HG02610 (cell line): ENCODE data around the gene STPG2.

Source experiments
- ATAC-seq: cut with Tn5 transposase; IDR thresholded peaks from one replicate; pipeline ENCODE4 v1.9.1; 2021; ENCODE audit warnings: mild to moderate bottlenecking, moderate library complexity; ENCODE audit not compliant: unreplicated experiment

STPG2 gene

DNA sequence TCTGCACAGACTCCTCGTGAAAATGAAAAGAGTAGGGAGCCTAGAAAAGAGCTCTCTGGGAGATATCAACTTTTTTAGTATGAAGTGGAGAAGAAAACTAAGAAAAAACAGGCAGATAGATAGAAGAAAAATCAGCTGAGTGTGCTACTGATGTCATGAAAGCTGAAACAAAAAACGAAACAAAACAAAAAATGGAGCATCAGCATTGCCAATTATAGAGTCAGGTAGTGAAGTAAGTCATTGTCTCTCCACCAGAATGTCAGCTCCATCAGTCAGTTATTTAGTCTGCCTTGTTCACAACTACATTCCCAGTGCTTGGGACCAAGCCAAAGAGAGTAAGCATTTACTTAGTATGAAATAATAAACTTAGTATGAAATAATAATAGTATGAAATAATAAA lies 595.1 kb downstream of the STPG2 start:
- peak; percentile 32 for ATAC-seq

DNA sequence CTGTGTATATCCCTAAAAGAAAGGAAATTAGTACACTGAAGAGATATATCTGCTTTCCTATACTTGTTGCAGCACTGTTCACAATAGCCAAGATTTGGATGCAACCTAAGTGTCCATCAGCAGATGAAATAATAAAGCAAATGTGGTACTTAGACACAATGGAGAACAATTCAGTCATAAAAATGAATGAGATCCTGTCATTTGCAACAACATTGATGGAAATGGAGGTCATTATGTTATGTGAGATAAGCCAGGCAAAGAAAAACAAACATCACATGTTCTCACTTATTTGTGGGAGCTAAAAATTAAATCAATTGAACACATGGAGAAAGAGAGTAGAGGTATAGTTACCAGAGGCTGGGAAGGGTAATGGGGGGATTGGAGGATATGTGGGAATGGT lies 611.9 kb downstream of the STPG2 start:
- ATAC-seq, result no peak

DNA sequence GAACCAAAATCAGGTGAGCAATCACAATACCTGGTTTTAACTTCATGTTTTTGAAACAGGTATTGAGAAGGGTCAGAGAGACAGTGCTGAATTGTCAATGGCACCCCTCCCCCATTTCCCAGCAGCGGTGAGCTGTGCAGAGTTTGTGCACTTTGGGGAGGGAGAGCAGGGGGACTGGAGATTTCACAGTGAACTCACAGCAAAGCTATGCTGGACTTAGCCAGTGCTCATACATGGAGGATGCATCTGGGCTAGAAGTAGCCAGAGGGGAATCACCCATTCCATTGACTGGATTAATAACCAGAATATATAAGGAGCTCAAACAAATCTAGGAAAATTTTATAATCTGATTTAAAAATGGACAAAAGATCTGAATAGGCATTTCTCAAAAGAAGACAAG lies 612.6 kb downstream of the STPG2 start:
- ATAC-seq, result no peak

DNA sequence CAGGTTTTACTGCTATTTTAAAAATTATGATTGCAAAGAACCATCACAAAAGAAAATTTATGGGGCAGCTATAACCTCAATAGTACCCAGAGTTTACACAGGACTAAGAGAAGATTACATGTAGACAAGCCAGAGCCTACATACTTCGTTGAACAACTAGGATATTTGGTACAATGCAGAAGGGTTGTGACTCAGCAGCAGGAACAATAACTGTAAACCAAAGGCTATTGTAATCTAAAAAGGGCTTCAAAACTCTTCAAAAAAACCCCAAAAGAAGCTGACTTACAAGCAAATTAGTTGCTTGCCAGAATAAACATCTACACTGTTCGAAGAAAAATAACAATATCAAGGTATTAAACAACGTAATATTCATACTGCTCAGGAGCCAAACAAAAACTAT lies 618.0 kb downstream of the STPG2 start:
- ATAC-seq, result no peak

DNA sequence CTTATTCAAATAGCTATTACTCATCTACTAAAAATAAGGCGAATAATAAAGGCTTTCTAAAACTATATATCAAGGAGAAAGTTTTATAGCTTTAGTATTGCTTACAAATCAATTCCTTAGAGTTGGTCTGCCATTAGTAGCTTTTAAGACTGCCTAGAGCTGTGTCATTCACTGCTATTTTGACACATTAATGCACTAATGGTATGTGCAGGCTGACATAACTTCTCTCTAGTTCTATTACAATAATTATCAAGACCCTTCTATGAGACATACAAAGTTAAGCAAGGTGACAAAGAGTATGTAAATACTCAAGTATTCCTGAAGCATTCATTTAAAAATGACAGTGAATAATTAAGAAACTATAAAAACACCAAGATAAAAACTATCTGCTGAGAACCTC lies 625.3 kb downstream of the STPG2 start:
- ATAC-seq, result no peak

DNA sequence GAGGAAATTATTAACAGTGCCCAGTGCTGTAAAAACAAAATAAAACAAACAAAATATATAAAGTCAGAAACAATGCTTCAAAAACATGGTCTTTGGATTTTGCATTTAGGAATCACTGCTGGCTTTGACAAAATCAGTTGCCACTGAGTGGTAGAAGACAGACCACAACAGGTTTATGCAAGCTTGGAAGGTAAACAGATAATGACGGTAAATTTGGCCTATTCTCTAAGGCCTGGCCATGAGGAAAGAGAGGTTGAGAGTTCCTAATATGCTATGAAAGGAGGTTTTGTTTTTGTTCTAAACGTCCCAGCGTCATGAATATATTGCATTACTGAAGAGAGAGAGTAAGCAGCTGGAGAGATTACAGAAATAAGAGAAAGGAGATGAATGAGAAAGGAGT lies 629.4 kb downstream of the STPG2 start:
- ATAC-seq, result no peak
